Measurements from ENCODE around the gene ABHD17C.

The ABHD17C gene

DNA sequence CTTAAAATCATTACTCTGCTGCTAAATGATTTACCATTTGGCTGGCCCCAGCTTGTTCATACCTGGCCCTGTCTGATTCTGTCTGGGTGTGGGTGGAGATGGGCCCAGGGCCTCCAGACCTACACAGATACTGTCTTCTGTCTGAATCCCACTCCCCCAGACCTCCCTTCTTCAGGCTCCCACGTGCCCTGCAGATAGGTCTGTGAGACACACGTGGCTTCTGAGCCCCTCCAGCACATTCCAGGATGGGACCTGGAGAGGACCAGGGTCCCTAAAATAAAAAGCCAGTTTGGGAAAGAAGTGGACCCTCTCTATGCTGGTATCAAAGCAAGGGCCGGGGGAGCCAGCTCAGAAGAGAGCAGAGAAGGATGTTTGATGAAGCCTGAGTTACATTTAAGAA, 69.4 kb downstream of the ABHD17C start:
- DNase-seq (ENCODE audit: low read depth, low spot score), result no peak

DNA sequence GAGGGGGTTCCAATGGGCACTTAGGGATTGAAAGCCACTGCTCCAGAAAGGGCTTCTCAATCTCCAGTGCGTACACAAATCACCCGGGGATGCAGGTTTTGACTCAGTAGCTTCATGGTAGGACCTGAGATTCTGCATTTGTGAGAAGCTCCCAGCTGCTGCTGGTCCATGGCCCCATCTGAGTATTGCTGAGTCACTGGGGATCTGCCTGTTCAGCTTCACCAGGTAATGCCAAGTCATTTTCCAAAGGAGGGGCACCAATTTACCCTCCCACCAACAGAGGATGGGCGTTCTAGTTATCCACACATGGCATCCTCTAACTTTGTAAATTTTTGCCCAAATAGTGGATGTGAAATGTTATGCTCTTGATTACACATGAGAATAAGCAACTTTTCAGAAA, 71.2 kb downstream of the ABHD17C start:
- no peak for DNase-seq (ENCODE audit: low read depth, low spot score)

DNA sequence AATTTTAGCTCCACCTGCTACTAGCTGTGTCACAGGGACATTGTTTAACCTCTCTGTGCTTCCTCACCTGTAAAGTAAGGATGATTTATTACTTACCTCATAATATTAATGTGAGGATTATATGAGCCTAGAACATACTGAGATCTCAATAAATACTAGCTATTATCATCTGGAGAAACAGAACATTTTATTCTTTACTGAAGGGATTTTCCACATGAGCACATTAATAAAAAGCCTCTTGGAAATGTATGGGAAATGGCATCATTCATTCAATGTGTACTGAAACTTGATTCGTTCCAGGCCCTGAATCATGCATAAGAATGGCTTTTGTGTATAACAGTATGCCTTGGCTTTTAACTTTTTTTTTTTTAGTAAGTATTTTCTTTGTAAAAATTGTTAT, 73.0 kb downstream of the ABHD17C start:
- no peak for DNase-seq (ENCODE audit: low read depth, low spot score)

DNA sequence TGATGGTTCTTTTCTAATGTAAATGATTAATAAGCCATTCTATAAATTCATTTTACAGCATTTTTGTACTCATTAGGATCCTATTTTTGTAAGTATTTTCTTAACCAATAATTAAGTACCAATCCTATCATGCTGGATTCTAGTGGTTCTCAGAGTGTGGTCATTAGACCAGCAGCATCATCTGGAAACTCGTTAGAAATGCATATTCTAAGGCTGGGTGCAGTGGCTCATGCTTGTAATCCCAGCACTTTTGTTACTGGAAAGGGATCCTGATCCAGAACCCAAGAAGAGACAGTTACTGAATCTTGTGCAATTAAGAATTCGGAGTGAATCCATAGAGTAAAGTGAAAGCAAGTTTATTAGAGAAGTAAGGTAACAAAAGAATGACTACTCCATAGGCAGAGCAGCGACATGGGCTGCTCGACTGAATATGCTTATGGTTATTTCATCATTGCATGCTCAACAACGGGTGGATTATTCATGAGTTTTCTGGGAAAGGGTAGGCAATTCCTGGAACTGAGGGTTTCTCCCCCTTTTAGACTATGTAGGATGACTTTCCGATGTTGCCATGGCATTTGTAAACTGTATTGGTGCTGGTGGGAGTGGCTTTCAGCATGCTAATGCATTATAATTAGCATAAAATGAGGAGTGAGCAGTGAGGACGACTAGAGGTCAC, 74.2 kb downstream of the ABHD17C start:
- DNase-seq (ENCODE audit: low read depth, low spot score), result no peak

DNA sequence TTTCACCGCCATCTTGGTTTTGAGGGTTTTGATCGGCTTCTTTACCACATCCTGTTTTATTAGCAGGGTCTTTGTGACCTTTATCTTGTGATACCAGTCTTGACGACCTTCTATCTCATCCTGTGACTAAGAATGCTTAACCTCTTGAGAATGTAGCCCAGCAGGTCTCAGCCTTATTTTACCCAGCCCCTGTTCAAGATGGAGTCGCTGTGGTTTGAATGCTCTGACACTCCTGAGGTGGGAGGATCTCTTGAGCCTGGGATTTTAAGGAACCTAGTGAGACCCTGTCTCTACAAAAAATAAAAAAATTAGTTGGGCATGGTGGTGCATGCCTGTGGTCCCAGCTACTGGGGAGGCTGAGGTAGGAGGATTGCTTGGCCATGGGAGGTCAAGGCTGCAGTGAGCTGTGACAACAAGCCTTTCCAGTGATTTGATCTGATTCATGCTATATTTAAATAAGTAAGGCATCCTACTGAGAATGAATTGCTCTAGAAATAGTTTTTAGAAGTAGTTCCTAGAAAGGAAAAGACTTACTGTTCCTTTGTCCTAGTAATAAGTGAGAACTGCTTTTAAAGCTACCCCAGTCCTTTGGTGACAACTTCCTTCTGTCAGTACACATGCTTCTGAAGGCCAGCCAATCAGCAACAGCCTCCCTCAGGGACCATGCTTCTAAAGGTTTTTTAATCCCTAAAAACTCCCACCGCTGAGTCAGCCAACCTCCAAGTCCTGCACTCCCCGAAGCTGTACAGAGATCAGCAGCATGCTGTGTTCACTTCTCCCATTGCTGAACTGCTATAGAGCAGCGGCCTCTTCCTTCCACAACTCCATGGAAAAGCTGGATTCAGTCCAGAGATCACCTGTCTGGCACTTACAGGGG, 75.0 kb downstream of the ABHD17C start:
- no peak for DNase-seq (ENCODE audit: low read depth, low spot score)

DNA sequence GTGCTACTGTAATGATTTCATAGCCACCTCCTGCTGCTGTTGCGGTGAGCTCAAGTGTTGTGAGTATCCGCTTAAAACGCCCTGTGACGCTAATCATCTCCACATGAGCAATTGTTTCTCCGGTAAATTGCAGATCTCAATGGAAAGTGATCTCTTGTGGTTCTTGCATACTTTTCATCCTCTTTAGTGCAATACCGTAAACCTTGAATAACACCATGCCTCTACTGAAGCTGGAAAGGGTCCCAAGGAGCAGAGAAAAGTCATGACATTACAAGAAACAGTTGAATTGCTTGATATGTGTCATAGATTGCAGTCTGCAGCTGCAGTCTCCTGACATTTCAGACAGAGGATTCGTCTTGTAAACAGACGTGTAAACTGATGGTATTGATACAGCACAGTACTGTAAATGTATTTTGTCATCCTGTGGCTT, 78.0 kb downstream of the ABHD17C start:
- DNase-seq (ENCODE audit: low read depth, low spot score), result no peak

DNA sequence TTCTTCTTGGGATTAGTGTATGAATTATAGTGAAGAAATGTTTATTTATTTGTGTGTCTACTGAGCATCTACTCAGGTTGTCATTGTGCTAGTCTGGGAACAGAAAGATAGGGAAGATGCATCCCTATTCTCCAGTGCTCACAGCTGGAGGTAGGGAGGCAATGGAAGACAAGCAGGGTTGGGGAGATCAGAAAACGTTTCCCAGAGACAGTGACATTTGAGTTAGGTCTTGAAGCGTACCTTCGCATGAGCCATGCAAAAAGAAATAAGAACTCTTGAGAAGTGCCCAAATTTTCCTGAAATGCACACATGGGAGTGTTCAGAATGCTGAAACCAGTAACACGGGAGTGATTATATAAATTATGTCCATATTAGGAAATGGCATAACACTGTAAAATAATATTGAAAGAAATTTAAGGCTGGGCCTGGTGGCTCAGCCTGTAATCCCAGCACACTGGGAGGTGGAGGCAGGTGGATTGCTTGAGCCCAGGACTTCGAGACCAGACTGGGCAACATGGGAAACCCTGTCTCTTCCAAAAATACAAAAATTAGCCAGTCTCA, 78.8 kb downstream of the ABHD17C start:
- no peak for DNase-seq (ENCODE audit: low read depth, low spot score)

DNA sequence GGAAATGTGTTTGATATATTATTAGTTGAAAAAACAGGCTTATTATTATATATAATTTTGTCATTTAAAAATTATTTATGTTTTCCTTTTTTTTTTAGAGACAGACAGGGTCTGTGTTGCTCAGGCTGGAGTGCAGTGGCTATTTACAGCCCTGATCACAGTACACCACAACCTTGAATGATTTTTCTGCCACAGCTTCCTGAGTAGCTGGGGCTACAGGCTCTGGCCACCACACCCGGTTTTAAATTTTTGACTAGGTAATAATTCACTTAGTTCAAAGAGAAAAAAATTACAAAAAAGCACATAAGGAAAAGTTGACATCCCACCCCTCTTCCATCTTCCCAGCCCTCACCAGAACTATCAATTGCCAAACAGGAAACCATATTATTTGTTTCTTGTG, 79.4 kb downstream of the ABHD17C start:
- DNase-seq (ENCODE audit: low read depth, low spot score), result no peak

DNA sequence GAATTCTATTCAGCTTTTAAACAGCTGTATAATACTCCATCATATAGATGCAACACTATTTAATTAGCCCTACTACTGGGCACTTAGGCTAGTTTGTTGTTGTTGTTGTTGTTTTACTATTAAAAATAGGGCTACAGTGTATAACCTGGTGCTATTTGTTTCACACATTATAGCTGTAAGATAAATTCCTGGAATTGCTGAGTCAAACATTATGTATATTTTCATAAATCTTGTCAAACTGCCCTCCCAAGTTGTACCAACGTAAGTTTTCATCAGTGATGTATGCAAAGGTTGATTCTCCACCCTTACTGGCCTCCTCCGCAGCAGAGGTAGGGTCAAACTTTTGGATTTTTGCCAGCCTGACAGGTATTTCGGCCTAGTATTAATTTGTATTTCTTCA, 80.2 kb downstream of the ABHD17C start:
- DNase-seq (ENCODE audit: low read depth, low spot score), result no peak

DNA sequence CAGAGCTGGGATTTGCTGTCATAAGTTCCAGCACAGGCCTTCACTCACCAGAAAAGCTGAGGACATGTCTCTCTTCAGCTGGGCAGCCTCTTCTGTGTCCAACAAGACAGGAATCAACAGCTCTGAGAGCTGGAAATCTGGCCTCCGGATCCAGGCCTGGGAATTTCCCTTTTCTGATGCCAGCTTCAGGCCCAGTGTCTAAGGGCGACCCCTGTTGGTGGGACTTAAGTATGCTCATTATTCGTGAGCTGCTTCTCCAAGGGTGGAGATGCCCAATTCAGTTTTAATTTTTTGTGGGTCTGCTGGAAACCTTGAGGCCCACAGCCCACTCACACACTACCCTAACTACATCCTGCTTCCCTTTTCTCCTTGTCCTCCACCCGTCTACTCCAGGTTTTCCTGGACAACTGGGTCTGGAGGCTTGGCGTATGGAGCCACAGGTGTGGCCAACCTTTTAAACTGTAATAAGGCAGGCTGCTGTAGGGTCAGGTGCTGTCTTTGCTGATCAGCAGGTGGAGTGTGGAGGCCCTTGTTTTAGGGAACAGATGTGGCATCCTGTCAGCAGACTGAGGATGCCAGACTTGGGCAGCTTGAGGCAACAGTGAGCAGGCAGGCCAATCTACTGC, 81.4 kb downstream of the ABHD17C start:
- DNase-seq (ENCODE audit: low read depth, low spot score), result peak; percentile 36

DNA sequence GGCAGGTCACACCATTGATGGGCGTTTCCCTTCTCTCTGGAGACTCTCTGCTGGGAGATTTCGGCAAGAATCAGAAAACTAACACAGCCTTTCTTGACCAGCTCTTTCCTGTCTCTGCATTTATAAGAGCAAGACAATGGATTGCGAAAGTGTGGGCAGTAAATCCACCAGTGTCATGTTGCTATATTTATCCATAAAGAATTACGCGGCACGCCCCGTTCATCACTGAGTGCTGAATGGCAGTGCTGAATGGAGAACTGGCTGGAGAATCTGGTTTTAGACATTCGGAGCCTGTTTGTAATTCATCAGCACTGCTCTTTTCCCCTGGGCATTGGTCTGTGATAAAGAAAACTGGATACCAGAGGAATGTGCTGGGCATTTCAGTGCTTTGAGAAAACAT, 82.0 kb downstream of the ABHD17C start:
- DNase-seq (ENCODE audit: low read depth, low spot score), result no peak

DNA sequence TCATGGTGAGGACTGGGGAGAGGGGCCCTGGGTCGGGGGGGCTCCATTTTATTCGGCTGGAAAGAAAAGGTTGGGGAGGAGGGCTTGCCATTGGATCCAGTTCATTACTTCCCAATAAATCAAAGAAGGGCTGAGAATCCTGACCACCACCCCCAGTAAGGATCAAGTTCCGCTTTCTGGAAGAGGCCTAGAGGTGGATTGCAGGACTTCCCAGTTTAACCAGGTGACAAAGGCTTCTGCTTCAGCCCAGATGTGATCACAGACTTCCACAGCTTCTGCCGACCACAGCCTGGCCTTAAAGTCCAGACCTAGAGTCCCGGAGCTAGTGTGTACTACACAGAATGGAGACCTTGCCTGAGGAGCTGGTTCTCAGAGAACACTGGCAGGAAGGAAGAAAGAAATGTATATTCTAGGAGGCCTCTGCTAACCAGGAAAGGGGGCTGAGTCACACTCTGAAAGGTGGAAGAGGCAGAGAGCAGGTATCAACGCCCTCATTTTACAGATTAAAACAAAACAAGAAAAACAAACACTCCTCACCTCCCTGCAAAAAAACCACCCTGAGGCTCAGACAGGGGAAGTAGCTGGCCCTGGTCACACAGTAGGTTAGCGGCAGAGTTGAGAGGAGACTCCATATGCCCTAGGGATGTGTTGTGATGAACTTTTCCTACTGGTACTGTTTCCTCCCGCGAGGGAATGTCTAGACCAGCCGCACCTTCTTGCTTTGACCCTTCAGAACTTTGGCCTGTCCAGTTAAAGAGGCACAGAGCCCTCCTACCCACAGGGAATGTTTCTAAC, 82.9 kb downstream of the ABHD17C start:
- DNase-seq (ENCODE audit: low read depth, low spot score), result no peak

DNA sequence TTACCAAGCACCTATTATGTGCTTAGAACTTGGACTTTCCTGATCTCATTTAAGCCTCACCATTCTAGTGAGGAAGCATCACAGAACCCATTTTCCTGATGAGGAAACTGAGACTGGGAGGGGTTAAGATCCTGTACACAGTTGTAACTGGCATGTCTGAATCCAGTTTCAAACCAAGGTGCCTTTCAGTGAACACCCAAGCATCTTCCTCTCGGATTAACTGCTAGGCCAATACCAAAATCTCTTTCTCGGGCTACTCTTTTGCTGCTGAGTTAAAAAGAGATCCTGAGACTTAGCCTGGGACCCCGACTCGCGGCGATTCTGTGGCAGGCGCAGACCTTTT, 83.5 kb downstream of the ABHD17C start:
- no peak for DNase-seq (ENCODE audit: low read depth, low spot score)

DNA sequence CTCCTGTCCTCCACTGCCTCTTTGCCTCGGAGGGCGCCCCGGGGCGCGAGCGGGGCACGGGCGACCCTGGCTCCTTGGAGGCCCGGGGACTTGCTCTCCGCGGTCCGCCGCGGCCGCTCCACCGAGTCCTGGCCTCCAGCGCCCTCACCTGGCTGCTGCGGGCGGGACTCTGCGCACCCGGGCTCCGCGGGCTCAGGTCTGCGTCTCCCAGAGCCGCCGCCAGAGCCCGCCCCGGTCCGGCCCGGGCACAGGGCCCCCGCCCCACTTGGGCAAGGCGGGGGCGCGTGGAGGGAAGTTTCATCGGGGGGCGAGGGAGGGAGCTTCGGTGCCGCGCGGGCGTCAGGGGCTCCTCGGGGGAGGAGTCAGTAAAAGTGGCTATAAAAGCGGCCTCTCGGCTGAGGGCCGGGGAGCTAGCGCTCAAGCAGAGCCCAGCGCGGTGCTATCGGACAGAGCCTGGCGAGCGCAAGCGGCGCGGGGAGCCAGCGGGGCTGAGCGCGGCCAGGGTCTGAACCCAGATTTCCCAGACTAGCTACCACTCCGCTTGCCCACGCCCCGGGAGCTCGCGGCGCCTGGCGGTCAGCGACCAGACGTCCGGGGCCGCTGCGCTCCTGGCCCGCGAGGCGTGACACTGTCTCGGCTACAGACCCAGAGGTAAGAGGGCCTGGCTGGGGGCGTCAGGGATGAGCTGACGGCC, 84.0 kb downstream of the ABHD17C start, which contains the start of gene CEMIP:
Gene CEMIP, plus strand, starts transcription at position 407 of the 694 bp plus-strand sequence. CDS start 94,510 bp downstream, outside the sequence.
- no peak for DNase-seq (ENCODE audit: low read depth, low spot score)

DNA sequence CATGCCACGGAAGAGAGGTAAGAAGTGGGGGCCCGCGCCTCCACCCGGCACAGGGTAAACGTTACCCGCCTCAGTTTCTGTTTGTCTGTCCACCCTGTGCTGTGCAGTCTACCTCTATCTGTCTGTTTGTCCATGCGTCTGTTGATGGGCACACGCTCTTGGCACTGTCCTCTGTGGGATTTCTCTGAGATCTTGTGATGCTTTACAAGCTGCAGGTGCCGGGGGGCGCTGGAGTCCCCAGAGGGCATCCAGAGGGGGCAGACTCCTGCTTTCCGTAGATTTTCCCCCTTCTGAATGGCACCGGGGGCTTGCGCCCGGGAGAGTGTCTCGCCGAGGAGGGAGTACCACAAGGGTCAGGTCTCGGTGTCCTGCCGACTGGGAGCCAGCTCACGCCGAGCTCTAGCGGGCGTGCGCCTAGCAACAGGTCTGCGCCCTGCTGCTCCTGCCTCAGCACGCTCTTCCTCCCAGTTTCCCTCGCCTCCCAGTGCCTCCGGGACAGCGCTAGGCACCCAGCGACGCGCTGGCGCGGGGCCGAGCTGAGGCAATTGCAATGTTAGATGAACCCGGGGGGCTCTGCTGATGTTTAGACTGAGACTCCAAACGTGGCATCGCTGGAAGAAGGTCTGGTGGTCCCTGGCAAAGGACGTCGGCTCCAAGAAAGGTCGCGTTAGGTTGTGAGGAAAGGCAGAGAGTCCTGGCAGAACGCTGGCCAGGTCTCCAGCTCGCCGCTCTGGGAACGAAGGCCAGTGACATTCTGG, 84.7 kb downstream of the ABHD17C start:
- DNase-seq (ENCODE audit: low read depth, low spot score), result no peak

DNA sequence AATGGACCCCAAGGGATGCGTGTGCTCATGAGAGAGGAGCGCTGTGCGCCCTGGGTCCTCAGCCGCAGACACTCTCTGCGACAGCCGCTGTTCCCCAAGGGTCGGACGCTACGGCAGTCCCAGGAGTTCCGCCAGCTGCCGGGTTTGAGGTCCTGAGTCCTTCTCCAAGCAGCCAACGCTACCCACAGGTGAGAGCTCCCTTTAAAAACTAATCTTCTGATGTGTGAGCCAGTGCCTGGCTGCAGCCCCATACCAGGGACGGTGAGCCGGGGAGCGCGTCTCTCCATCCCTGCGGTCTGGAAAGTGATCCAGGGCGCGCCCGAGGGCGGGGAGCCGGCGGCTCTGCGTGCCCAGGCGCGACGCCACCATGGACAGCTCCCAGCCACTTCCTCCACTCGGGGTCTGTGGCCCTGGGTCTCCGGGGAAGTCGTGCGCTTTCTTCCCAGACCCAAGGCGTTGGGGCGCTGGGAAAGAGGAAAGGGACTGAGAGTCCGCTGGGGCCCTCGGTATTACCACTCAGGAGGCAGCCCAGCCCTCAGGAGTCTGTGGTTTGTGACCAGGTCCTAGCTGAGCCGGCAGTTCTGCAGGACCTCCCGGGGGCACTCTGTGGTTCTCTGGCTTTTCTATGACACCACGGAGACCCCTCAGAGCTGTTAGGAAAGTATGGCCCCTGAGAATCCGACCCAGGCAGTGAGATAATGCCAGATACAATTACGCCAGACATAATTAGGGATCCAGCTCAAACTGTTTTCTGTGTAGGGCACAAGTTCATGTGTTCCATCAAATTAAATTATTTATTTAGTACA, 85.5 kb downstream of the ABHD17C start:
- DNase-seq (ENCODE audit: low read depth, low spot score), result no peak

DNA sequence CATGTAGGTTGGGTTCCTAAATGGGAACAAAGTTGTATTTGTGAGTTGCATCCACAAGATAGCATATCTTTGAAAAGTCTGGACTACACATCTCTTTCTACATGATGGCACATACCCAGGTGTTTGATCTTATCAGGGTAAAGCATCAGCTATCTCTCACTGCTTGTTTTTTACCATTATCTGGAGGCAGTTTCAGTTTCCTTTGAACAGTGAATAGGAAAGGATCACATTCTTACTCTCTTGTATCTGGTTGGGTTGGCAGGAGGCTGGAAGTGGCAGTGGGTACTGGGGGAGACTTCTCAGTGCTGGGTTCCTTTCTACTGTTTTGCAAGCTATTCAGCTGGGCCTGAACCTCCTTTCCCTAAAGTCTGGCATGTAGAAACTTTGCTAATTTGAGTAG, 88.2 kb downstream of the ABHD17C start:
- no peak for DNase-seq (ENCODE audit: low read depth, low spot score)

DNA sequence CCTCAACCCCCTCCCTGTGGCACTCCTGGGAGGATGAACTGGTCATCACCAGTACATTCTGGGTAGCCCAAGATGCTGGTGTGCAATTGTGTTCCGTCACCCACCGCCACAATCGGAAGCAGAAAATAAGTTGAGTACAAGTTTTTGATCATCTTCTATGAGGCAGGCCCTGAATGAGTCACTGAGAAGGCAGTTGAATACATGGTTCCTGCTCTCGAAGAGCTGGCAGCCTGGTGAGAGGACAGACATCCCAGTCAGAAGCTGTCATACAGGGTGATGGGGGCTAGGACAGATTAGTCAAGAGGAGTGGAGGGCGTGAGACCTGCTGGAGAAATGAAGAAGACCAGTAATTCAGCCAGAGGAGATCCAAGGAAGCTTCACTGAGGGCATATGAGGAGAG, 90.2 kb downstream of the ABHD17C start:
- no peak for DNase-seq (ENCODE audit: low read depth, low spot score)

DNA sequence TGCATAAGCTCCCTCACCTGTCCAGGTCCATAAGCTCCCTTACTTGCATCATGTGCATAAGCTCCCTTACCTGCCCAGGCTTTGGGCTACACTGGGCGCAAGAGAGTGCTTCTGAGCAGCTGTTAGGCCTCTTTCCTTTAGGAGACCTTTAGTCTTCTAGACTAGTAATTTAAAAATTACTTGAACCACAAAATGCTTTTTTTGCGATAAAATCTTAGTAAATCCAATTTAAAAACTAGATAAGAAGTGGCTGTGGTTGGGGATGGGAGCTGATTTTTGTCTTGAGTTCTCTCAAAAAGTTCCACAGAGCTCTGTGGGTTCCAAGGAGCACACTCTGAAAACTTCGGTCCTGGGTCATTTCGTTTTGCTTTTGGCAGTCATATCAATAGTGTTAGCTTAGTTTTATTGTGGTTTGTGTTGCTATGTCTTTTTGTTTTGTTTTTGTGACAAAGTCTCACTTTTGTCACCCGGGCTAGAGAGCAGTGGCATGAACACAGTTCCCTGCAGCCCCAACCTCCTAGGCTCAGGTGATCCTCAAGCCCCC, 90.8 kb downstream of the ABHD17C start:
- DNase-seq (ENCODE audit: low read depth, low spot score), result no peak

Measured in activated CD4-positive, CD25-positive, alpha-beta regulatory T cell treated with anti-CD3 and anti-CD28 coated beads, Interleukin-2, amount 50 U/mL, for 16 hours (primary cell).